HG03460 (cell line): ENCODE results near the gene ZBTB12.
"Not testable (repeated sequence)": the region's sequence is repeated elsewhere in the genome, so short reads cannot be mapped to it uniquely, and the experiment has no call there.

Experiments used
- ATAC-seq: cut with Tn5 transposase; IDR thresholded peaks from one replicate; pipeline ENCODE4 v1.9.1; 2021; ENCODE audit not compliant: unreplicated experiment

ZBTB12 gene

GRCh38 chr6:31877125-31877650, 24.7 kb downstream of the ZBTB12 start:
- ATAC-seq = no peak

DNA sequence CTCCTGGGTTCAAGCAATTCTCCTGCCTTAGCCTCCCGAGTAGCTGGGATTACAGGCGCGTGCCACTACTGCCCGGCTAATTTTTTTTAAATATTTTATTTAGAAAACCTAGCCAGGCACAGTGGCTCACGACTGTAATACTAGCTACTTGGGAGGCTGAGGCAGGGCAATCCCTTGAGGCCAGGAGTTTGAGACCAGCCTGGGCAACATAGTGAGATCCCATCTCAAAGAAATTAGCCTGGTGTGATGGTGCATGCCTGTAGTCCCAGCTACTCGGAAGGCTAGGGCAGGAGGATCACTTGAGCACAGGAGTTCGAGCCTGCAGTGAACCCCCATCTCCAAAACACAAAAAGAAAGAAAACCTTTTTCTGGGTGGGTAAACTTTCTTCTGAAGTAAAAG, 25.5 kb downstream of the ZBTB12 start:
- ATAC-seq = no peak

GRCh38 chr6:31875877-31876276, 26.0 kb downstream of the ZBTB12 start:
- no peak for ATAC-seq

DNA sequence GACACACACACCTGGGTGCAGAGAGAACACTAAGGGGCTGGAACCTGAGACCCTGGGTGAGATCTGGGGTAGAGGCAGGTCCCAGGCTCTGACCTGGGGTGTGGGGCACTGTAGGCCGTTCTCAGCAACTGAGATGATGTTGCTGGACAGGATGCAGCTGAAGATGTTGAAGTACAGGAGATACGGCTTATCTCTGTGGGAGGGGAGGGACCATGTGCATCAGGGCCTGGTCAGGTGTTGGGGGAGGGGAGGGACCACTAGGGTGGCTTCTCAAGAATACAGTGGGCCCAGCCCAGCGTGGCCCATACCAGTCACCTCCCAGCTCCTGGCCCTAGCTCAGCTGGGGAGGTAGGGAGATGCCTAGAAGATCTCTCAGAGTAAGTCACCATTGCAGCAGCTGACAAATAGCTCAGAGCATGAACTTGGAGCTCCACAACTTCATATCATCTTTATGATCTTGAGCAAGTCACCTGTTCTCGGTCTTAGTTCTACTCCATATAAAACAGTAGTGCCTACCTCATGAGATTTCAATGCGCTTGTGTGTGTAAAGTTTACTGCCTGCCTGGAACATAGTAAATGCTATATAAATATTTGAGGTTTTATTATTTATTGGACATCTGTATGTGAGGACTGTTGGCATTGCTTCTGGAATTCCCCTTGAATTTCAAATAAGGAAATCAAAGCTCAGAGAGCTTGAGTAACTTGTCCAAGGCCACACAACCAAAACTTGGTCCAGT, 26.9 kb downstream of the ZBTB12 start:
- ATAC-seq = no peak

DNA sequence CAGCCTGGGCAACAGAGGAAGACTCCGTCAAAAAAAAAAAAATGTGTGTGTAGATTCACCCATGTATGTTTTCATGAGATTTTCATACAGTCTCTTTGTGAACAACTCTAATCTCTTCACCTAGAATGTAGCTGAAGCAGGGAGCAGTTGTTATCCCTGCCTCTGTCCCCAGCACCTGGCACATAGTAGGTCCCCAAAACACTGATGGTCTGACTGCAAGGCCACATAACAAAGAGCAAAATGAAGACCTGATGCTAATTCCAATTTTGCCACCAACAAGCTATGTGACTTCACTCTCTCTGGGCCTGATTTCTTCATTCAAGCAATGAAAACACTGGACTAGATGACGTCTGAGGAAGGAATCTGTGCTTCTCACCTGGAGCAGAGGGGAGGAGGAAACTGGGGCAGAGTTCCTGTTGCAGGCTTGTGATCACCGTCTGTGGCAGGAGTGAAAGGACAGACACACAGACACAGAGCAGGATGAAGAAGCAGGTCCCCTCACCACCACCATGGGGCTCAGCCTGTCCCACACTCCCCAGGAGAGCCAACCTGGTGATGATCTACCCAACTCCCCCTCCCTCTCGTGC, 27.7 kb downstream of the ZBTB12 start:
- ATAC-seq = no peak

- no peak for ATAC-seq
Measured at GRCh38 chr6:31871046-31871659, 30.7 kb downstream of the ZBTB12 start.

GRCh38 chr6:31870385-31870921, 31.4 kb downstream of the ZBTB12 start:
- ATAC-seq = no peak

DNA sequence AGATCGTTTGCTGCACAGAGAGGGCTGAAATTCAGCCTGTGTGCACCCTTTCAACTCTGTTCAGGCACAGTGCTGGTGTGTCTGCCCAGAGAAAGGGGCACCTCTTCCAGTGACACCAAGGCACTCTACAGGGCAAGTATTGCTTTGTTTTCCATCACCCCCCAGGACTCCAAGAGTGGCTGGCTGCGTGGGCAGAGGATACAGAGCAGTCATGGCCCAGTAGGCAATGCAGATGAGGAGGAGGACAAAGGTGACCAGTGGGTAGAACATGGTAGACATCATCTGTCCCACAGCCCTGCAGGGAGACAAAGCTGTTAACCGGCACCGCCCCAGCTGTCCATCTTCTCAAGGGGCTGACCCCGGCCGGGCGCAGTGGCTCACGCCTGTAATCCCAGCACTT, 32.5 kb downstream of the ZBTB12 start:
- ATAC-seq = no peak

GRCh38 chr6:31868658-31868971, 33.3 kb downstream of the ZBTB12 start:
- ATAC-seq = not testable (repeated sequence)

DNA sequence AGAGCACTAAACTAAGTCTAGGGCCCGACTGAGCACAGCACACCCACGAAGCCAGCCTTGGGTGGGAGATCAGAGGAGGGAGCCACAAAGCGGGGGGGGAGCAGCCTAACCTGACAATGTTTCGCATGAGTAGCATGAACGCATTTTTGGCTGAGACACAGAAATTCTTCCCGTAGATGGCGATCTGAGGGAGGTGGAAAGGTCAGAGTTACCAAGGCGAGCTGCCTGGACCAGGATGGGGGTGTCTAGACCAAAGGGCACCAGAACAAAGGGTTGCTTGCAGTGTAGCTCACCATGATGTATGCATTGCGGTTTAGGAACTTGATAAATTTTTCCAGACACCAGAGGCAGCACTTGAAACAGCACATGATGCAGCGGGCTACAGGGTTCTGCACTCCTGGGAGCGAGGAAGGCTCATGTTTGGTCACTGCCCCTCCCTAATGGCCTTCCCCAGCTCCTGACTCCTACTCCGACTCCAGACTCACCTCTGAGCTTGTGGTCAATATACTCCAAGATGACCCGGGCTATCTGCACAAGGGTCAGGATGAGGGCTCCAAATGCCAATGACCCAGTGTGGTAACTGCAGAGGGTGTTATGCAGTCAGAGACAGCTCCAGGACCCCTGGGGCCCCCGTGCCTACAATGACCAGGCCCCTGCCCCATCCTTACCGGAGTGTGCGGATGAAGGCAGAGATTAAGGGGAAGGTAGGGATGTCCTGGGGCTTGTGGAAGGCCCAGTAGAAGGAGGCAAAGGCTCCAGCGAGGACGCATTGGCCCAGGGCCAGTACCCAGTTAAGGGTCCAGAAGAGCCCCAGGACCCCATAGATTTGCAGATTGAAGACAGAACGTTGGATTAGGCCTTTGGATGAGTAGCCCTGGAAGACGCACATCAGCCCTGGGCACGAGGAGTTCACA, 36.4 kb downstream of the ZBTB12 start:
- ATAC-seq = no peak

DNA sequence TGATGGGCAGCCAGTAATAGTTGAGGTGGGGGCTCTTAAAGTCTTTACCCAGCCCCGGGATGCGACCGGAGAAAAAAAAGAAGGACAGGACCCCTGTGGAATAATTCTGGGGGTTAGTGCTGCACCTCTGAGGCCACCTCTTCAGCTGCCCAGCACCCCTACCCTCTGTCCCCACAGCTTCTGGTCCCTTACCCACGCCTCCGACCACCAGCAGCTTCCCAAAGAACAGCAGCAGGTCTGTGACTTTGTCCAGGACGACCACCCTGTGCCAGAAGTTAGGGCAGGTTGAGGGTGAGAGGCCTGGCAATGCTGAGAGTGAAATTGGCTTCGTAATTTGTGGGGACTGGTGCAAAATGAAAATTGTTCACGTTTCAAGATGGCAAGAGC, 37.1 kb downstream of the ZBTB12 start:
- ATAC-seq = no peak

DNA sequence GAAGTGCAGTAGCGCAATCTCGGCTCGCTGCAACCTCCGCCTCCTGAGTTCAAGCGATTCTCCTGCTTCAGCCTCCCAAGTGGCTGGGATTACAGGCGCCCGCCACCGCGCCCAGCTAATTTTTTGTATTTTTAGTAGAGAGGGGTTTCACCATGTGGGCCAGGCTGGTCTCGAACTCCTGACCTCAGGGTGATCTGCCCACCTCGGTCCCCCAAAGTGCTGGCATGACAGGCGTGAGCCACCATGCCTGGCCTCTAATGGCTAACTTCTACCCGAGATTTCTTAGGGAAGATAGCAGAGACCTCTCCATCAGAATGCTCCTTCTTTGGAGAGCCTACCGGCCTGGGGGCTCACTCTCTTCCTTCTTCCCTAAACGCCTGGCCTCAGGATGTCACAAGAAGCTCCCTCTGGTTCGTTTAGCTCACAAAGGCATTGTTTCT, 37.7 kb downstream of the ZBTB12 start:
- not testable (repeated sequence) for ATAC-seq

GRCh38 chr6:31862344-31863235, 39.3 kb downstream of the ZBTB12 start, which contains the start of gene NEU1:
NEU1 (minus strand) TSS chr6:31862821; CDS start chr6:31862776, 45 bp downstream.
- peak; percentile 88 for ATAC-seq

DNA sequence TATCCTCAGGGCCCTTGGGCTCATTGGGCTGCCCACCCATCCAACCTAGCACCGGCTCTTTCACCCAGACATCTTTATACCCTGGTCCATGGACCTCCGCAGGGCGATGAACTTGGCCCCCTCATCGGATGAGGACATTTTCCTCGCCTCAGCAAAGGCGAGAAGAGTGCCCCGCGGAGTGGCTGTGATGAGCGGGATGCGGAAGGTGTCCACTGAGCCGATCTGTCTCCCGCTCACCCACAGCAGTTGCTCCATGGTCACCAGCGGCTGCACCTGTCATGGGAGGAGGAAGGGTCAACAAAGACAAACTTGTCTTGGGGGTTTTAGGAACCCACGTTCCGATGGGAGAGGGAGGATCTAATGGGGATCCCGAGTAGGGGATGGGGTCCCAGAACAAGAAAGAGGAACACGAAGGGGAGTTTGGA, 40.0 kb downstream of the ZBTB12 start:
- no peak for ATAC-seq

DNA sequence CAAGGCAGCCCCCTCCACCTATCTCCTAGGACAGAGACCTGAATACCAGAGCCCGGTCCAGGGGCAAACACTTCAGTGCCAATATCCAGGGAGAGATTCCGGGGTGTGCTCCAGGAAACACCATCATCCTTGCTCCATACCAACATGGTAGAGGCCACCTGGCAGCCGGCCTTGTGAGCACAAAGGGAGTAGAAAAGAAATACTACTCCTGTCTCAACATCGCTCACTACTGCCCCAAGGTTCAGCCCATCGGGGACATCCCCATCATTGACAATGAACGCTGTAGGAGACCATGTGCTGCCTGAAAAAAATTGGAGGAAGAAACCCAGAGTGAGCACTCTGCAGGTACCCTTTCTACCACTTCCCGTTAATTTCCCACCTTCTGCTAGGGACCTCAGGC, 40.7 kb downstream of the ZBTB12 start:
- ATAC-seq = no peak

- no peak for ATAC-seq
Measured at GRCh38 chr6:31860349-31860748, 41.5 kb downstream of the ZBTB12 start.

GRCh38 chr6:31859923-31860322, 42.0 kb downstream of the ZBTB12 start:
- no peak for ATAC-seq

GRCh38 chr6:31858707-31859106, 43.2 kb downstream of the ZBTB12 start:
- ATAC-seq = no peak

GRCh38 chr6:31857774-31858173, 44.1 kb downstream of the ZBTB12 start:
- not testable (repeated sequence) for ATAC-seq
